Fibroblast of pulmonary artery (primary cell): Measurements from ENCODE around the gene OR10J5.

Experiments used
- DNase-seq: peaks from one replicate; pipeline ENCODE4 v3.0.0-alpha.2; 2010; ENCODE audit warnings: low read depth
- H3K4me3 ChIP-seq: replicated peaks from 2 replicates; pipeline ENCODE4 v1.5.1; 2011; ENCODE audit warnings: low read depth, mild to moderate bottlenecking, control low read depth, low read length, moderate library complexity
- CTCF ChIP-seq: IDR thresholded peaks from 2 replicates; pipeline ENCODE4 v1.5.1; 2011; ENCODE audit warnings: mild to moderate bottlenecking, control low read depth, low read length, inconsistent platforms; ENCODE audit errors: missing control alignments

The OR10J5 gene

GRCh38 chr1:159535907-159536306 lies at the start of gene OR10J5:
Gene OR10J5, minus strand, starts transcription at chr1:159536007. Its CDS starts 0 bp downstream, at chr1:159536007.
- no peak for TF ChIP-seq CTCF
- no peak for DNase-seq

GRCh38 chr1:159584536-159584935 lies 48.7 kb upstream of the OR10J5 start:
- no peak overlapping the region for H3K4me3 ChIP-seq
- no peak for DNase-seq
- no peak for TF ChIP-seq CTCF

More at GRCh38 chr1:159535907-159536306, at the start of gene OR10J5:
- no peak within 1 kb of the TSS for H3K4me3 ChIP-seq

GRCh38 chr1:159581422-159581821 lies 45.6 kb upstream of the OR10J5 start:
- peak; percentile 3 for DNase-seq
- TF ChIP-seq CTCF = no peak
- H3K4me3 ChIP-seq = no peak overlapping the region

GRCh38 chr1:159580340-159580739 lies 44.5 kb upstream of the OR10J5 start:
- H3K4me3 ChIP-seq = no peak overlapping the region
- DNase-seq = no peak
- TF ChIP-seq CTCF = no peak

- no peak overlapping the region for H3K4me3 ChIP-seq
- TF ChIP-seq CTCF = no peak
- no peak for DNase-seq
Observed at GRCh38 chr1:159577446-159577845, 41.6 kb upstream of the OR10J5 start.

- TF ChIP-seq CTCF = no peak
- no peak overlapping the region for H3K4me3 ChIP-seq
- DNase-seq = no peak
Observed at GRCh38 chr1:159562680-159563079, 26.9 kb upstream of the OR10J5 start.

GRCh38 chr1:159561497-159561896 lies 25.7 kb upstream of the OR10J5 start:
- no peak for DNase-seq
- no peak overlapping the region for H3K4me3 ChIP-seq
- TF ChIP-seq CTCF = no peak
